Mucosa of stomach (tissue), 1 donor: ENCODE measurements around the gene ATPAF1.

ENCODE experiments used
- H3K27me3 ChIP-seq: one replicate; pipeline ENCODE4 v1.7.0; 2013; ENCODE audit warnings: mild to moderate bottlenecking, low read length; ENCODE audit not compliant: control insufficient read depth, insufficient read depth
- H3K36me3 ChIP-seq: one replicate; pipeline ENCODE4 v1.7.0; 2013; ENCODE audit warnings: low read length; ENCODE audit not compliant: control insufficient read depth, insufficient read depth
- H3K4me1 ChIP-seq: one replicate; pipeline ENCODE4 v1.7.0; 2013; ENCODE audit warnings: mild to moderate bottlenecking, low read length; ENCODE audit not compliant: control insufficient read depth, insufficient read depth
- H3K4me3 ChIP-seq: one replicate; pipeline ENCODE4 v1.7.0; 2013; ENCODE audit warnings: low read length
- H3K9ac ChIP-seq: one replicate; pipeline ENCODE4 v1.7.0; 2013; ENCODE audit warnings: mild to moderate bottlenecking, low read length, moderate library complexity
- H3K9me3 ChIP-seq: one replicate; pipeline ENCODE4 v1.7.0; 2013; ENCODE audit warnings: mild to moderate bottlenecking, low read length, moderate library complexity; ENCODE audit not compliant: control insufficient read depth
- donor health status: Pancreatic carcinoma.

The ATPAF1 gene

DNA sequence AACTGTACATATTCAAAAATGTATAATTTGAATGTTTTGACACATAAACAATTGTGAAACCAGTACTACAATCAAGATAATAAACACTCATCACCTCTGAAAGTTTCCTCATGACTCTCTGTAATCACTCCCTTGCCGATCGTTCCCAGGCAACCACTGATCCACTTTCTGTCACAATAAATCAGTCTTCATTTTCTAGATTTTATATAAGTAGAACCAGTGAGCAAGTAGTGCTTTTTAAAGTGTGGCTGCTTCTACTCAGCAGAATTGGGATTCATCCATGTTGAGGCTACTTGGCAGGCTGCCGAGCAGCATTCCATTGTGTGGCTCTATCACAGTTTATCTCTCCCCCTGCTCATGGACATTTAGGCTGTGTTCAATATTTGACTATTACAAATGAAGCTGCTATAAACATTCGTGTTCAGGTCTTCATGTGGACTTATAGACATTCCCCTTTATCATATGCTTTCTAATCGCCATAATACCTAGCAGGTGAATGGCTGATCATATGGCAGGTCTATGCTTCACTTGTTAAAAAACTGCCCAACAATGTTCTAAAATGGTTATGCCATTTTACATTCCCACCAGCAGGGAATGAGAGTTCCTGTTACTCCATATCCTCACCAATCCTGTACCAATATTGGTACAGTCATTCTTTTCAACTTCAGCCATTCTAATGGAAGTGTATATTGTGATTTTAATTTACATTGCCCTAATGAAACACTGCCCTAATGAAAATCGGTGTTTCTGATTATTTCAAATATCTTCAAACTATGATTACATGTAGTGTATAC is 24.0 kb upstream of the ATPAF1 start:
- no peak overlapping the region for H3K9ac ChIP-seq
- H3K4me3 ChIP-seq = no peak overlapping the region
- H3K4me1 ChIP-seq = peaks cover 17% of the 10 kb centered on the region
- H3K27me3 ChIP-seq = no peaks in the 10 kb centered on the region
- no peaks in the 10 kb centered on the region for H3K9me3 ChIP-seq
- peaks cover 7% of the 10 kb centered on the region for H3K36me3 ChIP-seq

DNA sequence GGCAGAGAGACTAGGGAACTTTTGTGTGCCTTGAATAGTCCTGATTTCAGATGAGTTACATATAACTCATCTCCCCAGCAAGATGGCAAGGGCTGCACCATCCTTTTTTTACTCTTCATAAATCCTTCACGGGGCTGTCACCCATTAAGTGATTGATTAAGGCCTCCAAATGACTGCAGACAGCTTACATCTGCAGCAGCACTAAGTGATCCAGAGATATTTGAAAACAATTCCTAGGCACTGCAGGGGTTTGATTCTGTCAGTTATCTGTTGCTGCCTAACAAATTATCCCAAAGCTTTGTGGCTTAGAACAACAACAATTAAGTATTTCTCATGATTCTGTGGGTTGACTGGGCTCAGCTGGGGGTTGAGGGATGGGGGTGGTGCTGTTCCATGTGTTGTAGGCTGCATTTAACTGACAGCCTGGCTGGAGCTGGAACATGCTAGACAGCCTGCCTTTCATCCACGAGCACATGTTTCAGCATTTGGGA is 22.8 kb upstream of the ATPAF1 start:
- Histone ChIP-seq H3K4me1 (peaks cover 28% of the 10 kb centered on the region), H3K9me3 (no peaks in the 10 kb centered on the region), H3K36me3 (peaks cover 7% of the 10 kb centered on the region), H3K27me3 (no peaks in the 10 kb centered on the region), H3K9ac (no peak overlapping the region), H3K4me3 (no peak overlapping the region)

DNA sequence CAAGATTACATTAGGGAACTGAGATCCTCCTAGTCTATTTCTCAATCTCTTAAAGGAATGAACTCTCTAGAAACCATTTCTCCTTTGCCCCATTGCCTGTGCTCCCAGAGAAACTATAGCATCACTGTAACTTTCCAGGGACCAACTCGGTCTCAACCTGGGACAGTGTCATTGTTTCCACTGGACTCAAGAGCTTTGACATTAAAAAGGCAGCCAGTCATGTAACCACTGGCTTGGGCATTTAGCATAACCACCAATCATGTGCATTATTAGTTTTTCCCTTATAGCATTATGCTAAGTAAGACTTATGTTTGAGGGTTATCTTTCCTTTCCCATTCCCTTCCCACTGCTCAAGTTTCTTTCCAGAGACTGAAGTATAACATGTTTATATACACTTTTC is 21.7 kb upstream of the ATPAF1 start:
- Histone ChIP-seq H3K9ac (no peak overlapping the region), H3K36me3 (peaks cover 8% of the 10 kb centered on the region), H3K9me3 (no peaks in the 10 kb centered on the region), H3K27me3 (no peaks in the 10 kb centered on the region), H3K4me1 (peaks cover 28% of the 10 kb centered on the region), H3K4me3 (no peak overlapping the region)

DNA sequence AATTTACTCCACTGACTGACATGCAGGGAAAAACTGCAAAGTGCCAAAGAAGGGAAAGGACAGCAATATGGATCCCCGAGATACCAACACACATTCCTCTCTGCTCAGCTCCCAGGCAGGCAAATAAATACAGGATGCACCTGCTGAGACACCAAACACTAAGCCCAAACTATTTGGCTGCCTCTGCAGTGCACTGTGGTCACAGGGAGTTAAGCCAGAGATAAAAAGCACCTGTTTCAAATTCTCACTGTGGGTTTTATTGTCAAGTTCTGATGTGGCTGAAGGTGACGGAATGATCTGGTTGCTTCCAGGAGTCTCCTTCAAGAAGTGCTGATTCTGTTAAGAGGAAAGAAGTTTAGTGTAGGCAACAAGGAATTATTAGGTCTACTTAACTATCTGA is 21.2 kb upstream of the ATPAF1 start:
- Histone ChIP-seq H3K9me3 (no peaks in the 10 kb centered on the region), H3K27me3 (no peaks in the 10 kb centered on the region), H3K36me3 (peaks cover 14% of the 10 kb centered on the region), H3K4me3 (no peak overlapping the region), H3K9ac (no peak overlapping the region), H3K4me1 (peaks cover 28% of the 10 kb centered on the region)

GRCh38 chr1:46687921-46688509 is 19.9 kb upstream of the ATPAF1 start:
- H3K36me3 ChIP-seq = peaks cover 21% of the 10 kb centered on the region
- no peaks in the 10 kb centered on the region for H3K27me3 ChIP-seq
- H3K4me1 ChIP-seq = peaks cover 28% of the 10 kb centered on the region
- no peaks in the 10 kb centered on the region for H3K9me3 ChIP-seq
- H3K4me3 ChIP-seq = no peak overlapping the region
- no peak overlapping the region for H3K9ac ChIP-seq

DNA sequence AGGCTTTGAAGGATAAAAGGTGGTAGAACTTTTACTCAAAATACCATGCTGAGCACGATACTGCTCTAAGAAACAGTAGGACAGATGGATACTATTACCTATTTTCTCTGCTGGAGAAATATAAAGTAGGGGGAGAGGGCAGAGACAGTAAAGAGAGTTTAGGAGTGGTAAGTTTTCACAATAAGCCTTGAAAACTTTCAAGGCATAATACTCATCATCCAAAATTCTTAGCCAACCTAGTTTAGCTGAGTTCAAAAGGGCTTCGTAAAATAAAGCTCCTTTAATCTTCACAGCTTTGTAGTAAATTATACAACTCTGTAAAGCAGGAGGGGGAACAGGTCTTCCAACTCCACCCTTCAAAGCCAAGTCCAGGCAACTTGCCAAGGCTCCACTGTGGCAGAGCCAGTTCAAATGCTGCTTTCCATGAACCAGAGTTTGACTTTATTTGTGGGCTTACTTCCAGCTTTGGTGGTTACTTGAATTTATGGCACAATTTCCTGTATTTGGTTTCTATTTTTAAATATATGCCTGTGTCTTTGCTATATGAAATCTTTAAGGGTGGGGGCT is 19.0 kb upstream of the ATPAF1 start:
- Histone ChIP-seq H3K9ac (peak overlapping the region; percentile 20), H3K4me1 (peaks cover 28% of the 10 kb centered on the region), H3K36me3 (peaks cover 21% of the 10 kb centered on the region), H3K9me3 (no peaks in the 10 kb centered on the region), H3K27me3 (no peaks in the 10 kb centered on the region), H3K4me3 (no peak overlapping the region)

DNA sequence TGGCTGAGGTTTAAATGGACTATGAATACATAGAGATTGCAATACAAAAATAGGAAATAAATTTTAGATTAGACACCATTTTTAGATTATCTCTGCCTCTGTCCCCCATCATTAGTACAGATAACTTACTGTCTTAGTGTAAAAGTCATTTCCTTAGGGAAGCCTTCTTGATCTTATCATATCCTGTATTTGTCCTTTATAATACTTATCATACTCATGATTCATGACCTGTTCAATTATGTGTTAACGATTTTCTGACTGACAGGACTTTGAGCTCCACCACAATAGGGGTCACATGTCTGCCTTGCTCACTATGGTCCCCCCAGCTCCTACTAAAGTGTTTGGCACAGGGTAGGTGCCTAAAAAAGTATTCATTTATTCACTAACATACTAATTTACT is 18.1 kb upstream of the ATPAF1 start:
- Histone ChIP-seq H3K4me3 (no peak overlapping the region), H3K36me3 (peaks cover 21% of the 10 kb centered on the region), H3K9me3 (no peaks in the 10 kb centered on the region), H3K9ac (no peak overlapping the region), H3K27me3 (no peaks in the 10 kb centered on the region), H3K4me1 (peaks cover 28% of the 10 kb centered on the region)

DNA sequence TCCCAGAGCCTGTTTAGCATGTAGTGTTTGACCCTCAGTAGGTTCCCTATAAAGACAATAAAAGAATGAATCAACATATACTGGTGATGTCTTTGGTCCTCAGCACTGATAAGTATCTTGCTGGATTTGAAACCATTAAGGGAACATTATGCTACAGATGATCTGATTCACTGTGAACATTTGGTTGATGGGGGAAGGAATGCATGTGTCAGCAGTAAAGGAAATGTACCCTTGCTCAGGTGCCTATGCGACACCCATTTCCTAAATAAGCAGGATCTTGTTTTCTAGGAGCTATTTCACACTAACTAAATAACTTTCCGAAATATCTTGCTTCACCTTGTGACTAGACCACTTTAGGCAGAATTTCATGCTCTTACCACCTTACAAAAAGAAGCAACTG is 16.5 kb upstream of the ATPAF1 start:
- H3K9ac ChIP-seq = no peak overlapping the region

DNA sequence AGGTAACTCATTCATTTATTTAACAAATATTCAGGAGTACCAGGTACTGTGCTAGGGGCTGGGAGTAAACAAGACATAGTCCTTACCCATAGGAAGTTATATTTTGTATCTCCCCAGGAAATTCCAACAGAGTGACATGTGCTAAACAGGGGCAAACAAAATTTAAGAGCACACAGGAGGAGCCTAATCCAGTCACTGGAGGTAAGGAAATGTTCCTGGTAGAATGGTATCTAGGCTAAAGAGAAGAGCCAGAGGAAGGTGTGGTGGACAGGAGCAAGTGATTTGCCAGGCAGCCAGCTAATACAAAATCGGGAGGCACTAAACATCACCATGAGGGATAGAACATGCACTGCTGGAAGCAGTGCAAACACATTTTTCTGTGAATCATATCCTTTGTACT is 13.9 kb upstream of the ATPAF1 start:
- Histone ChIP-seq H3K27me3 (no peaks in the 10 kb centered on the region), H3K9ac (no peak overlapping the region), H3K4me3 (no peak overlapping the region), H3K9me3 (no peaks in the 10 kb centered on the region), H3K4me1 (peaks cover 9% of the 10 kb centered on the region), H3K36me3 (peaks cover 14% of the 10 kb centered on the region)

More for the DNA sequence above, 16.5 kb upstream of the ATPAF1 start:
- Histone ChIP-seq H3K36me3 (peaks cover 21% of the 10 kb centered on the region), H3K4me1 (peaks cover 27% of the 10 kb centered on the region), H3K27me3 (no peaks in the 10 kb centered on the region), H3K4me3 (no peak overlapping the region), H3K9me3 (no peaks in the 10 kb centered on the region)

DNA sequence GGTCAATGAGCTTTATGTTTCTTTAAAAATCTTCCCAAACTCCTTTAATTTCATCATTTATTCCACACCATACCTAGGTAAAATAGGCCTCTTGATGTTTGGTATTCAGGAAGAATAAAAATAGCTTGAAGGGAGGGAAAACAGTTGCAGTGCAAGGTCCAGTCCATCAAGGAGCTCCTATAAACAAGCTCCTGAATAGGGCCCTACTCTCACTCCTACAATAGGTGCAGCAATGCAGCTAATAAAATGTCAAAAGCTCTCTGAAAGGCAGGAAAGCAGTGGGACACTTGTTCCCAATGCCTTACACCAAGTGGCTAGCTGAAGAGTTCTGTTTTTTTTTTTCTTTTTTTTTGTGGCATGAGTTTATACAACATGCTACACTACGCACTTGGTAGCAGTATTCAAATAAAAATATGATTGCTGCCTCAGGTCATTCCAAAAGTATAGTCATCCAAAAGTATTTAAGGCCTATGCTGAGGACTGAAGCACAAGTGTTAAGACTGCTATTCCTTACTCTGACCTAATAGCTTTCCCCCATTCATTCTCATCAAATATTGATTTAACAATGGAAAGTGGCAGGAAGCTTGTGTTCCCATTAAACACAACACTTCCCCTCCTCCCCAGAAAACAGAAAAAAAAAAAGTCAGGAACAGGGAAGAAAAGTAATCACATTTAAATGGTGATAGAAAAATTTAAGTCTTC is 13.3 kb upstream of the ATPAF1 start:
- Histone ChIP-seq H3K27me3 (no peaks in the 10 kb centered on the region), H3K36me3 (peaks cover 14% of the 10 kb centered on the region), H3K9me3 (no peaks in the 10 kb centered on the region), H3K4me1 (peaks cover 4% of the 10 kb centered on the region), H3K9ac (no peak overlapping the region), H3K4me3 (no peak overlapping the region)

DNA sequence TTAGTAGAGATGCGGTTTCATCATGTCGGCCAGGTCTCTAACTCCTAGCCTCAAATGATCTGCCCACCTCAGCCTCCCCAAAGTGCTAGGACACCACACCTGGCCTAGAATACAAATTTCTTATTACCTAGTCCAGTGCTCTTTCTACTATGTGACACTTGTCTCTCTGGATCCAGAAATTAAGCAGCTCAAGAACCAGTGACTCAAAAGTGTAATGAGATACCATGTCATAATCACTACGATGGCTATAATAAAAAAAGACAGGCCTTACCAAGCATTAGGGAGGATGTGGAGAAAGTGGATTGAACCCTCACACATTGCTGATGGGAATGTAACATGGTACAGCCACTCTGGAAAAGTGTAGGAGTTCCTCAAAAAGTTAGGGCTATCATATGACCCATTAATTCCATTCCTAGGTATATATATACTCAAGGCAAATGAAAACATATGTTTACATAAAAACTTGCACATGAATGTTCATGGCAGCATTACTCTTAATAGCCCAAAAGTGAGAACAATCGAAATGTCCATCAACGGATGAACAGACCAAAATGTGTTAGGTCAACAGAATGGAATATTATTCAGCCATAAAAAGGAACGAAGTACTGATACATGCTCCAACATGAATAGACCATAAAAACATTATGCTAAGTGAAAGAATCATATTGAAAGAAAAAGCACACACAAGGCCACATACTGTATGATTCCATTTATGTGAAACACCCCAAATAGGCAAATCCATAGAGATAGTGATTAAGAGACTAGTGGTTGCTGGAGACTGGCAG is 11.8 kb upstream of the ATPAF1 start:
- H3K27me3 ChIP-seq = no peaks in the 10 kb centered on the region
- no peak overlapping the region for H3K4me3 ChIP-seq
- no peak overlapping the region for H3K9ac ChIP-seq
- H3K9me3 ChIP-seq = no peaks in the 10 kb centered on the region
- no peaks in the 10 kb centered on the region for H3K4me1 ChIP-seq
- H3K36me3 ChIP-seq = peaks cover 21% of the 10 kb centered on the region
